HAP-1 (cell line): ENCODE measurements around the gene TEKT5.
"Not testable (repeated sequence)": the region's sequence is repeated elsewhere in the genome, so short reads cannot be mapped to it uniquely, and the experiment has no call there.

ENCODE experiments used
- DNase-seq, 2 experiments: peaks; one replicate each; pipeline ENCODE4 v3.0.0-alpha.2; 2016 to 2020; ENCODE audit warnings: low spot score in 2 of 2
- H3K27me3 ChIP-seq: fragments of 250-450 bp; sonication (Bioruptor Pico); 2 replicates; pipeline ENCODE4 v1.5.1; 2020; ENCODE audit warnings: low read depth, mild to moderate bottlenecking, moderate library complexity
- H3K36me3 ChIP-seq: fragments of 250-450 bp; sonication (Bioruptor Pico); replicated peaks from 2 replicates; pipeline ENCODE4 v1.5.1; 2020; ENCODE audit warnings: mild to moderate bottlenecking
- H3K4me1 ChIP-seq: fragments of 250-450 bp; sonication (Bioruptor Pico); 2 replicates; pipeline ENCODE4 v1.5.1; 2020; ENCODE audit warnings: mild to moderate bottlenecking
- H3K4me3 ChIP-seq: fragments of 250-450 bp; sonication (Bioruptor Pico); 2 replicates; pipeline ENCODE4 v1.5.1; 2020; ENCODE audit warnings: mild to moderate bottlenecking, moderate library complexity
- H3K9me3 ChIP-seq: fragments of 250-450 bp; sonication (Bioruptor Pico); 2 replicates; pipeline ENCODE4 v1.5.1; 2020; ENCODE audit warnings: mild to moderate bottlenecking, moderate library complexity
- in situ Hi-C: fragments of 300-500 bp; cut with MboI; formaldehyde crosslinking; loops from 3 replicates; pipeline ENCODE4 v1.14.3; 2020; ENCODE audit warnings: low sequenced_read_pairs, inconsistent platforms, mixed read lengths

Gene TEKT5

DNA sequence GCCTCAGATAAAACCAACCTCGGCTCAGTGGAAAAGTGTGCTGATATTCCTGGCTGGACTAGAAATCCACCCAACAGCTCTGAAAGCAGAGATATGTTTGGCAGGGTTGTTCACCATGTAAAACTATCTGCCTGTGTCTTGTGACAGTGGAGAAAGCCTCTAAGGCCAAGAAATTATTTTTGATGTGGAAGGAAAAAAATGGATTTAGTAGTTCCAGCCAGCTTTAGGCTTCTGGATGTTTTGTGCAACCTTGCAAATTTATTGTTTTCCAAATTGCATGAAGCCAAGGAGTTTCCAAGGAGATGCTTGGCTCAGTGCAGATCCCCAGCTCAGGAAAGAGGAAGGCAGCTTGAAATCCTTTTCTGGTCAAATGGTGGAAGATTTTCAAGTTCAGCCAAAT is 31.6 kb downstream of the TEKT5 start:
- no peak for DNase-seq
- Histone ChIP-seq H3K9me3 (0 out of 2 replicates have a peak, but pooled peaks cover 2% of the 10 kb centered on the region), H3K27me3 (no peaks in the 10 kb centered on the region), H3K36me3 (no peaks in the 10 kb centered on the region), H3K4me1 (peaks cover 21% of the 10 kb centered on the region), H3K4me3 (no peak overlapping the region)
- in situ Hi-C loops: no loop called here

- 0 out of 2 replicates have a peak, but pooled peaks cover 2% of the 10 kb centered on the region for H3K9me3 ChIP-seq
- no peaks in the 10 kb centered on the region for H3K27me3 ChIP-seq
- H3K36me3 ChIP-seq: no peaks in the 10 kb centered on the region
- no peak overlapping the region for H3K4me3 ChIP-seq
- H3K4me1 ChIP-seq: peaks cover 21% of the 10 kb centered on the region
- DNase-seq: no peak
- in situ Hi-C loops: no loop called here
Observed at GRCh38 chr16:10662212-10662611, 32.5 kb downstream of the TEKT5 start.

- H3K4me1 ChIP-seq: peaks cover 21% of the 10 kb centered on the region
- no peaks in the 10 kb centered on the region for H3K27me3 ChIP-seq
- H3K4me3 ChIP-seq: no peak overlapping the region
- DNase-seq: no peak
- no peaks in the 10 kb centered on the region for H3K36me3 ChIP-seq
- in situ Hi-C loops: no loop called here
- 0 out of 2 replicates have a peak, but pooled peaks cover 2% of the 10 kb centered on the region for H3K9me3 ChIP-seq
Observed at GRCh38 chr16:10661737-10662136, 33.0 kb downstream of the TEKT5 start.

- Histone ChIP-seq H3K4me3 (no peak overlapping the region), H3K4me1 (peaks cover 21% of the 10 kb centered on the region), H3K27me3 (no peaks in the 10 kb centered on the region), H3K9me3 (0 out of 2 replicates have a peak, but pooled peaks cover 2% of the 10 kb centered on the region), H3K36me3 (no peaks in the 10 kb centered on the region)
- in situ Hi-C loops: no loop called here
- peak; percentile 85 to 95 for DNase-seq
Observed at GRCh38 chr16:10660950-10661635, 33.6 kb downstream of the TEKT5 start.

- no peak for DNase-seq
- H3K36me3 ChIP-seq: no peaks in the 10 kb centered on the region
- no peak overlapping the region for H3K4me3 ChIP-seq
- no peaks in the 10 kb centered on the region for H3K27me3 ChIP-seq
- 0 out of 2 replicates have a peak, but pooled peaks cover 2% of the 10 kb centered on the region for H3K9me3 ChIP-seq
- peaks cover 21% of the 10 kb centered on the region for H3K4me1 ChIP-seq
- in situ Hi-C loops: no loop called here
Observed at GRCh38 chr16:10658943-10659342, 35.8 kb downstream of the TEKT5 start.

DNA sequence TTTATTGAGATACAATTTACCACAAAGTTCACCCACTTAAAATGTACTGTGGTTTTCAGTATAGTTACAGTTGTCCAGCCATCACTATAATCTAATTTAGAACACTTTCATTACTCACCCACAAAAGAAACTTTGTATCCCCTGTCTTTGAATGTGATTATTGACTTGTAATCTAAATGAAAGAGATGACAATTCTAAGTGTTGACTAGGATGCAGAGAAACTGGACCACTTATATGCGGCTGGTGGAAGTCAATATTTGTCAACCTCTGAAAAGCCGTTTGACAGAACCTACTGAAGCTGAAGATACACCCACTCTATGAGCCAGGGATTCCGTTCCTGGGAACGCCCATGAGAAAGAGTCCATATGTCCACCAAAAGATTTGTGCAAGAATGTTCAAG is 36.8 kb downstream of the TEKT5 start:
- in situ Hi-C loops: no loop called here

DNA sequence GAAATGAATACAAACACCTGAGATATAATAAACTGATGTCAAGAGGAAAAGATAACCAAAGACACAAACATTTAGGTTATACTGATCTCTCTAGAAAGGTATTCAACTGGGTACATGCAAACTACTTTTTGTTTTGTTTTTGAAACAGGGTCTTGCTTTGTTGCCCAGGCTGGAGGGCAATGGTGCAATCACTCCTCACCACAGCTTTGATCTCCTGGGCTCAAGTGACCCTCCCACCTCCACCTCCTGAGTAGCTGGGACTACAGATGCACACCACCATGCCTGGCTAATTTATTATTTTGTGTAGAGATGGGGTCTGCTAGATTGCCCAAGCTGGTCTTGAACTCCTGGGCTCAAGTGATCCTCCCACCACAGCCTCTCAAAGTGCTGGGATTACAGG is 38.1 kb downstream of the TEKT5 start:
- Histone ChIP-seq H3K36me3 (no peaks in the 10 kb centered on the region), H3K9me3 (no peaks in the 10 kb centered on the region), H3K4me3 (no peak overlapping the region), H3K4me1 (peaks cover 16% of the 10 kb centered on the region), H3K27me3 (no peaks in the 10 kb centered on the region)
- no peak for DNase-seq
- in situ Hi-C loops: no loop called here

More for the DNA sequence above, 36.8 kb downstream of the TEKT5 start:
- no peaks in the 10 kb centered on the region for H3K36me3 ChIP-seq
- peaks cover 21% of the 10 kb centered on the region for H3K4me1 ChIP-seq
- H3K4me3 ChIP-seq: no peak overlapping the region
- H3K9me3 ChIP-seq: 0 out of 2 replicates have a peak, but pooled peaks cover 2% of the 10 kb centered on the region
- no peaks in the 10 kb centered on the region for H3K27me3 ChIP-seq
- no peak for DNase-seq

GRCh38 chr16:10655415-10655977 is 39.2 kb downstream of the TEKT5 start:
- no peaks in the 10 kb centered on the region for H3K9me3 ChIP-seq
- no peaks in the 10 kb centered on the region for H3K36me3 ChIP-seq
- H3K4me3 ChIP-seq: no peak overlapping the region
- peaks cover 7% of the 10 kb centered on the region for H3K4me1 ChIP-seq
- no peaks in the 10 kb centered on the region for H3K27me3 ChIP-seq
- no peak for DNase-seq
- in situ Hi-C loops: no loop called here

GRCh38 chr16:10654592-10655414 is 39.9 kb downstream of the TEKT5 start:
- H3K36me3 ChIP-seq: no peaks in the 10 kb centered on the region
- no peaks in the 10 kb centered on the region for H3K27me3 ChIP-seq
- no peak for DNase-seq
- no peak overlapping the region for H3K4me3 ChIP-seq
- H3K4me1 ChIP-seq: 0 out of 2 replicates have a peak, but pooled peaks cover under 1% of the 10 kb centered on the region
- H3K9me3 ChIP-seq: no peaks in the 10 kb centered on the region
- in situ Hi-C loops: no loop called here

DNA sequence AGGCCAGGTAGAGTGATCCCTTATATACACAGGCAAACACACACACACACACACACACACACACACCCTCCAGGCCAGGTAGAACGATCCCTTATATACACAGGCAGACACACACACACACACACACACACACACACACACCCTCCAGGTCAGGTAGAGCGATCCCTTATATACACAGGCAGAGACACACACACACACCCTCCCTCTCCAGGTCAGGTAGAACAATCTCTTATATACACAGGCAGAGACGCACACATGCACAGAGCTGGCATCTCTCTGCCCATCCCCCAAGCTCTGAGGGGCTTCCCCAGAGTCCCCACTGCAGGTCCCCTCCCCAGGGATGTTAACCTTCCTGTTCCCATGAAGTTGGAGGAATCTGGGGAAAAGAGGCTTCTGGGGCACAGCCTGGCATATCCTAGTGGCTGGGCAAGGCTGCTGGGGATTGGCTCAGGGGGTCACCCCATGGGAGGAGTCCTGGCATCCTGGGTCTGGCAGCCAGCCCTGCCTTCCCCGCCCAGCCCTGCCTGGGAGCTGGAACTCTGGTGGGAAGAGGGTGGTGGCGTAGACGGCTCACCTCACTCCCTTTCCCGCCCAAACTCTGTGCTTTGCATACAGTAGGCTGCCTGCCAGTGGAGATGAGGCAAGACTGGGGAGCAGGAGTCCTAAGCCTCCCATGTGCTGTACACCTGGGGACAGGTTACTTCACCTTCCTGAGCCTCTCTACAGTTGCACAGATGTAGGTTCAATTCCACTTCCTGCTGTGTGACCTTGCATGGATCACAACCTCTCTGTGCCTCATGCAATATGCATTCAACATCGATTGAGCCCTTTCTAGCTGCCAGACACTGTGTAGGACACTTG is 41.8 kb downstream of the TEKT5 start:
- Histone ChIP-seq H3K4me3 (no peak overlapping the region), H3K9me3 (no peaks in the 10 kb centered on the region), H3K36me3 (no peaks in the 10 kb centered on the region), H3K27me3 (no peaks in the 10 kb centered on the region), H3K4me1 (no peaks in the 10 kb centered on the region)
- no peak for DNase-seq
- in situ Hi-C loops: no loop called here

GRCh38 chr16:10649098-10649497 is 45.6 kb downstream of the TEKT5 start:
- H3K4me1 ChIP-seq, H3K36me3 ChIP-seq, in situ Hi-C loops, H3K4me3 ChIP-seq, DNase-seq, H3K9me3 ChIP-seq, H3K27me3 ChIP-seq: not testable (repeated sequence)

- in situ Hi-C loops: no loop called here
- no peak for DNase-seq
- Histone ChIP-seq H3K36me3 (no peaks in the 10 kb centered on the region), H3K4me3 (no peak overlapping the region), H3K9me3 (no peaks in the 10 kb centered on the region), H3K27me3 (no peaks in the 10 kb centered on the region), H3K4me1 (0 out of 2 replicates have a peak, but pooled peaks cover 3% of the 10 kb centered on the region)
Observed at GRCh38 chr16:10647721-10648296, 46.9 kb downstream of the TEKT5 start.

DNA sequence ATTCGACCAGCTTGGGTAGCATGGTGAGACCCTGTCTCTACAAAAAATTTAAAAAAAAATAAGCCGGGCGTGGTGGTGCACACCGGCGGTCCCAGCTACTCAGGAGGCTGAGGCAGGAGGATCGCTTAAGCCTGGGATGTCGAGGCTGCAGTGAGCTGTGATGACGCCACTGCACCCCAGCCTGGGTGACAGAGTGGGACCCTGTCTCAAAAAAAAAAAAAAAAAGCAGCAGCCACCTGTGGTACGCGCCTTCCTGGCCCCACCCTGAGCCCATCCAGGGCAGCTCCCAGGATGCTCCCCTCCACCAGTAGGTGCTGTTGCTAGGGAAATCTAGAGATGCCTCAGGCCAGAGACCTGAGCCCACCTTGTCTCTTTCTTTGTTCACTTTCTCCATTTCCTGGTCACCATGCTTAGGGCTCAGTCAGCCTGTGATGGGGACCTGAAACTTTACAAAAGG is 47.4 kb downstream of the TEKT5 start:
- Histone ChIP-seq H3K9me3 (no peaks in the 10 kb centered on the region), H3K27me3 (no peaks in the 10 kb centered on the region), H3K36me3 (no peaks in the 10 kb centered on the region), H3K4me3 (no peak overlapping the region), H3K4me1 (peaks cover 5% of the 10 kb centered on the region)
- in situ Hi-C loops: no loop called here
- DNase-seq: no peak
